B cell (primary cell): ENCODE measurements around the gene MAPKAPK3. TPM values are rescaled to one million over a fixed set of nuclear protein-coding genes. Genes with fewer than 3 reads are reported as not detected.

ENCODE experiments used
- ATAC-seq: fragments of 200-7000 bp; cut with Tn5 transposase; one replicate; pipeline ENCODE4 v1.10.0; 2021; ENCODE audit warnings: low read depth, mild to moderate bottlenecking, moderate number of reproducible peaks, moderate library complexity
- CTCF ChIA-PET: fragments of 350-600 bp; sonication (Branson Sonifier 250); formaldehyde crosslinking; loops from one replicate; lab custom pipeline; 2021; ENCODE audit warnings: antibody characterized with exemption, inconsistent platforms; lab: Charles Lee
- POLR2A ChIA-PET: fragments of 350-600 bp; sonication (Branson Sonifier 250); formaldehyde crosslinking; loops from one replicate; lab custom pipeline; 2021; ENCODE audit warnings: antibody characterized with exemption; lab: Charles Lee
- DNase-seq: peaks from one replicate; pipeline ENCODE4 v3.0.0; 2013
- H2AFZ ChIP-seq: 2 replicates; pipeline ENCODE4 v1.6.1; 2012; ENCODE audit warnings: mild to moderate bottlenecking, low read depth, low read length; ENCODE audit not compliant: insufficient read depth, poor library complexity, severe bottlenecking
- H3K27ac ChIP-seq, 2 donors: 1 replicate in 1 of 2; 2 replicates in 1 of 2; pipeline ENCODE4 v1.5.1; 2012 to 2013; ENCODE audit warnings: low read length in 2 of 2, mild to moderate bottlenecking in 2 of 2, moderate library complexity in 1 of 2
- H3K27me3 ChIP-seq, 4 experiments: fragments of 200-600 bp in 1 of 4; sonication (generic) in 1 of 4; replicated peaks in 1 of 4; 1 replicate in 2 of 4; 2 replicates in 2 of 4; pipeline versions ENCODE4 v1.6.1 to v1.7.0; 2013 to 2016; ENCODE audit warnings: low read length in 3 of 4, mild to moderate bottlenecking in 2 of 4, mixed read lengths in 1 of 4, moderate library complexity in 1 of 4; ENCODE audit not compliant: insufficient read depth in 4 of 4, control insufficient read depth in 3 of 4; ENCODE audit errors: control extremely low read depth in 1 of 4
- H3K36me3 ChIP-seq, 2 experiments: replicated peaks in 1 of 2; 1 replicate in 1 of 2; 2 replicates in 1 of 2; pipeline versions ENCODE4 v1.6.1 to v1.7.1; 2013; ENCODE audit warnings: low read length in 1 of 2; ENCODE audit not compliant: insufficient read depth in 2 of 2, control insufficient read depth in 1 of 2; ENCODE audit errors: control extremely low read depth in 1 of 2, extremely low read depth in 1 of 2
- H3K4me1 ChIP-seq, 2 donors: fragments of 200-600 bp in 1 of 2; sonication (generic) in 1 of 2; 1 replicate in 1 of 2; 2 replicates in 1 of 2; pipeline versions ENCODE4 v1.5.1 to v1.6.1; 2013 to 2017; ENCODE audit warnings: low read length in 2 of 2; ENCODE audit not compliant: control insufficient read depth in 2 of 2, insufficient read depth in 2 of 2
- H3K4me2 ChIP-seq: replicated peaks from 2 replicates; pipeline ENCODE3; 2012; ENCODE audit warnings: mild to moderate bottlenecking, low read depth, low read length; ENCODE audit not compliant: poor library complexity, severe bottlenecking
- H3K4me3 ChIP-seq, 5 experiments: fragments of 200-600 bp in 1 of 5; sonication (generic) in 1 of 5; 1 replicate in 3 of 5; 2 replicates in 2 of 5; pipeline versions ENCODE4 v1.5.1 to v1.7.0; 2011 to 2016; ENCODE audit warnings: low read length in 4 of 5, mild to moderate bottlenecking in 4 of 5, low read depth in 2 of 5, control low read depth in 1 of 5, moderate library complexity in 1 of 5; ENCODE audit not compliant: insufficient read depth in 1 of 5; ENCODE audit errors: control extremely low read depth in 1 of 5, extremely low read depth in 1 of 5
- H3K79me2 ChIP-seq: fragments of 200-600 bp; sonication (generic); one replicate; pipeline ENCODE4 v1.6.0; 2016; ENCODE audit warnings: low read length; ENCODE audit not compliant: control insufficient read depth, insufficient read depth
- H3K9ac ChIP-seq: fragments of 200-600 bp; sonication (generic); 2 replicates; pipeline ENCODE4 v1.6.1; 2017; ENCODE audit warnings: mild to moderate bottlenecking, low read length, moderate library complexity
- H3K9me3 ChIP-seq, 3 donors: one replicate each; pipeline versions ENCODE4 v1.6.1 to v1.7.1; 2013; ENCODE audit warnings: low read length in 2 of 3; ENCODE audit not compliant: control insufficient read depth in 2 of 3, insufficient read depth in 1 of 3; ENCODE audit errors: control extremely low read depth in 1 of 3
- H4K20me1 ChIP-seq: 2 replicates; pipeline ENCODE4 v1.6.0; 2012; ENCODE audit warnings: mild to moderate bottlenecking, low read length; ENCODE audit not compliant: insufficient read depth, control insufficient read depth, poor library complexity, severe bottlenecking
- H3K27ac Mint-ChIP-seq: one replicate; pipeline ENCODE4 v1.8.0; 2021; ENCODE audit warnings: mixed read lengths
- H3K27me3 Mint-ChIP-seq: one replicate; pipeline ENCODE4 v1.8.0; 2021; ENCODE audit warnings: mixed read lengths
- H3K4me1 Mint-ChIP-seq: one replicate; pipeline ENCODE4 v1.8.0; 2021; ENCODE audit warnings: mixed read lengths
- H3K4me3 Mint-ChIP-seq: one replicate; pipeline ENCODE4 v1.8.0; 2021; ENCODE audit warnings: mixed read lengths
- H3K9me3 Mint-ChIP-seq: one replicate; pipeline ENCODE4 v1.8.0; 2022; ENCODE audit warnings: mixed read lengths; ENCODE audit not compliant: insufficient read depth
- CTCF ChIP-seq: fragments of 200-600 bp; IDR thresholded peaks from one replicate; pipeline ENCODE4 v1.8.0; 2022; ENCODE audit warnings: antibody characterized with exemption, mild to moderate bottlenecking
- EZH2 ChIP-seq: IDR thresholded peaks from 2 replicates; pipeline ENCODE4 v1.6.1; 2012; ENCODE audit warnings: borderline replicate concordance, low read depth, mild to moderate bottlenecking, moderate library complexity, low read length; ENCODE audit not compliant: insufficient read depth, poor library complexity, severe bottlenecking
- WGBS: methylation state at CpG from one replicate; pipeline ENCODE4 v1.1.5; 2013; ENCODE audit warnings: missing lambda C conversion rate; ENCODE audit not compliant: insufficient coverage; 5-methylcytosine and 5-hydroxymethylcytosine counted together
- intact Hi-C: fragments of 100-400 bp; cut with micrococcal nuclease; formaldehyde crosslinking; loops from one replicate; pipeline ENCODE4 v1.10.0; 2022
- polyA plus RNA-seq: library from polyadenylated mRNA; depleted of rRNA; stranded (reverse); fragments of >200 nt; gene quantifications from 2 replicates; pipeline ENCODE4 v1.2.3, GENCODE V29; 2012
- total RNA-seq, 2 donors: library from RNA; stranded (reverse); fragments of 120-200 nt in 1 of 2; gene quantifications; 1 replicate in 1 of 2; 2 replicates in 1 of 2; pipeline versions ENCODE4 v1.2.3 to v1.2.4, GENCODE V29; 2013 to 2022

Gene MAPKAPK3
- total and polyA plus RNA-seq, 2 donors (not counting 1 experiment from before 2014, with no cell fraction given) = 17.8 to 18.8 TPM

- no peaks in the 10 kb centered on the region for H3K4me1 ChIP-seq
- no peak overlapping the region for H3K4me2 ChIP-seq
- H3K27me3 ChIP-seq = peaks cover 0 to 4% (median 0%) of the 10 kb centered on the region in 4 experiments
- no peak for ATAC-seq
- Mint-ChIP-seq H3K4me1 (no peaks in the 10 kb centered on the region), H3K4me3 (no peak overlapping the region), H3K27ac (no peak overlapping the region), H3K27me3 (peaks cover 10% of the 10 kb centered on the region), H3K9me3 (no peaks in the 10 kb centered on the region)
- H3K9ac ChIP-seq = no peak overlapping the region
- no peak overlapping the region for H2AFZ ChIP-seq
- intact Hi-C loops = no loop called here
- no peaks in the 10 kb centered on the region for H3K36me3 ChIP-seq
- H3K27ac ChIP-seq = no peak overlapping the region
- no peak for DNase-seq
- TF ChIP-seq EZH2 (no peak), CTCF (no peak)
- no peaks in the 10 kb centered on the region for H4K20me1 ChIP-seq
- no CpG with 5 or more reads among the region's 1 CpG for WGBS
- no peaks in the 10 kb centered on the region for H3K9me3 ChIP-seq
- CTCF ChIA-PET = interaction anchor here (1.5 kb wide), 1 partner anchor 14 kb away, joined by 5 read pairs; no protein-coding TSS in a partner anchor
- POLR2A ChIA-PET = no interaction called here
- H3K79me2 ChIP-seq = no peaks in the 10 kb centered on the region
- no peak overlapping the region for H3K4me3 ChIP-seq
These were observed 49.9 kb downstream of the MAPKAPK3 start for GRCh38 chr3:50666837-50667236.

GRCh38 chr3:50671331-50671730 is 54.4 kb downstream of the MAPKAPK3 start:
- Histone ChIP-seq H3K4me3 (no peak overlapping the region), H3K4me2 (no peak overlapping the region), H4K20me1 (no peaks in the 10 kb centered on the region), H3K4me1 (peaks cover 3 to 12% of the 10 kb centered on the region in 2 donors), H3K79me2 (no peaks in the 10 kb centered on the region), H3K9me3 (no peaks in the 10 kb centered on the region), H3K9ac (no peak overlapping the region), H3K27ac (no peak overlapping the region), H3K27me3 (peaks cover 0 to 31% (median 14%) of the 10 kb centered on the region in 4 experiments), H2AFZ (no peak overlapping the region), H3K36me3 (no peaks in the 10 kb centered on the region)
- Mint-ChIP-seq H3K27me3 (peaks cover 38% of the 10 kb centered on the region), H3K9me3 (no peaks in the 10 kb centered on the region), H3K4me1 (peaks cover 9% of the 10 kb centered on the region), H3K4me3 (no peak overlapping the region), H3K27ac (no peak overlapping the region)
- TF ChIP-seq CTCF = no peak
- TF ChIP-seq EZH2 = no peak
- DNase-seq = no peak
- ChIA-PET CTCF (interaction anchor here (1.0 kb wide), 1 partner anchor 20 kb away, joined by 3 read pairs; no protein-coding TSS in a partner anchor), POLR2A (no interaction called here)
- intact Hi-C loops = no loop called here
- 83% methylated on average over 3 of the region's 4 CpGs for WGBS
- ATAC-seq = no peak
